HEK293T (cell line): ENCODE measurements around the gene EPHA5.

Source experiments
- ARNT ChIP-seq: fragments of 450-650 bp; IDR thresholded peaks from 2 replicates; pipeline ENCODE4 v1.6.1; 2017; ENCODE audit warnings: mild to moderate bottlenecking
- BHLHE40 ChIP-seq: fragments of 450-650 bp; IDR thresholded peaks from 2 replicates; pipeline ENCODE4 v1.6.1; 2016; ENCODE audit warnings: mild to moderate bottlenecking, moderate library complexity, borderline replicate concordance
- CTBP1 ChIP-seq: fragments of 450-650 bp; IDR thresholded peaks from 2 replicates; pipeline ENCODE4 v1.6.1; 2016; ENCODE audit warnings: borderline replicate concordance
- ELF4 ChIP-seq: fragments of 450-650 bp; IDR thresholded peaks from 2 replicates; pipeline ENCODE4 v1.6.1; 2017; ENCODE audit warnings: antibody characterized with exemption
- FOXA1 ChIP-seq: fragments of 450-650 bp; IDR thresholded peaks from 2 replicates; pipeline ENCODE4 v1.6.1; 2016; ENCODE audit warnings: mild to moderate bottlenecking
- FOXK2 ChIP-seq: fragments of 450-650 bp; IDR thresholded peaks from 2 replicates; pipeline ENCODE4 v1.6.1; 2016; ENCODE audit warnings: mild to moderate bottlenecking
- FOXM1 ChIP-seq: fragments of 450-650 bp; IDR thresholded peaks from 2 replicates; pipeline ENCODE4 v1.6.1; 2017; ENCODE audit warnings: mild to moderate bottlenecking, borderline replicate concordance
- LEF1 ChIP-seq: fragments of 450-650 bp; IDR thresholded peaks from 2 replicates; pipeline ENCODE4 v1.6.1; 2017; ENCODE audit warnings: mild to moderate bottlenecking, borderline replicate concordance
- SP1 ChIP-seq: fragments of 450-650 bp; IDR thresholded peaks from 2 replicates; pipeline ENCODE4 v1.6.1; 2017
- SUZ12 ChIP-seq: fragments of 450-650 bp; IDR thresholded peaks from 2 replicates; pipeline ENCODE4 v1.6.1; 2016; ENCODE audit warnings: mild to moderate bottlenecking
- TARDBP ChIP-seq: fragments of 450-650 bp; IDR thresholded peaks from 2 replicates; pipeline ENCODE4 v1.6.1; 2016
- ZNF384 ChIP-seq: fragments of 450-650 bp; IDR thresholded peaks from 2 replicates; pipeline ENCODE4 v1.6.1; 2016
- TF ChIP-seq, protein P1 (sequence below): fragments of 450-650 bp; IDR thresholded peaks from 2 replicates; pipeline ENCODE4 v1.6.1; 2016

DNA sequence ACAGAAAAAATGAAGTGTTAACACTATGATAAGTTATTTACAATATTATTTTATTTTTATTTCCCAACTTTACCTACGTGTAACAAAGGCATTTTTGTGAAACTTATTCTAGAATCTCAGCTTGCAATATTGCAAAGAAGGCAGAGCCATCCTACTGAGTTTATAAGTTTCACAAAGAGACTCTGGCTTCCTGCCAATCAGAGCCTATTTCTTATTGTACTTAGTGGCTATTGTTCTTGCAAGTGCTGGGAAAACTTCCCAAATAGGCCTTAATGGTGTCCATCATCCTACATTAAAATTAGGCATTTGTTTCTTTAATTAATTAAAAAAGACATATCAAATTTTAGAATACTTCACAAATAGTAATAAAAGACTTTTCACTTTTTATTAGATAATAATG is 233.2 kb downstream of the EPHA5 start:
- no peak for TF ChIP-seq SUZ12
- TF ChIP-seq ARNT: no peak
- no peak for TF ChIP-seq SP1
- TF ChIP-seq TARDBP: no peak
- no peak for TF ChIP-seq ZNF384
- TF ChIP-seq ELF4: no peak
- TF ChIP-seq FOXM1: no peak
- TF ChIP-seq CTBP1: no peak
- TF ChIP-seq, protein P1, sequence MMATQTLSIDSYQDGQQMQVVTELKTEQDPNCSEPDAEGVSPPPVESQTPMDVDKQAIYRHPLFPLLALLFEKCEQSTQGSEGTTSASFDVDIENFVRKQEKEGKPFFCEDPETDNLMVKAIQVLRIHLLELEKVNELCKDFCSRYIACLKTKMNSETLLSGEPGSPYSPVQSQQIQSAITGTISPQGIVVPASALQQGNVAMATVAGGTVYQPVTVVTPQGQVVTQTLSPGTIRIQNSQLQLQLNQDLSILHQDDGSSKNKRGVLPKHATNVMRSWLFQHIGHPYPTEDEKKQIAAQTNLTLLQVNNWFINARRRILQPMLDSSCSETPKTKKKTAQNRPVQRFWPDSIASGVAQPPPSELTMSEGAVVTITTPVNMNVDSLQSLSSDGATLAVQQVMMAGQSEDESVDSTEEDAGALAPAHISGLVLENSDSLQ: no peak
- no peak for TF ChIP-seq BHLHE40
- TF ChIP-seq LEF1: no peak
- TF ChIP-seq FOXK2: no peak
- TF ChIP-seq FOXA1: no peak
